GM23248 (cell line): ENCODE measurements around the gene ANXA6.

Experiments
- EZH2 ChIP-seq: fragments of 200-600 bp; sonication (generic); IDR thresholded peaks from 2 replicates; pipeline ENCODE4 v1.6.1; 2018; ENCODE audit warnings: antibody characterized with exemption, mild to moderate bottlenecking; ENCODE audit not compliant: insufficient read depth, poor library complexity, severe bottlenecking
- EZH2phosphoT487 ChIP-seq: fragments of 200-600 bp; sonication (generic); IDR thresholded peaks from 2 replicates; pipeline ENCODE4 v1.6.1; 2018; ENCODE audit warnings: antibody characterized with exemption, moderate library complexity, mild to moderate bottlenecking, low read depth; ENCODE audit not compliant: insufficient read depth

GRCh38 chr5:151139646-151140045 lies 17.9 kb downstream of the ANXA6 start:
- TF ChIP-seq EZH2 = no peak
- TF ChIP-seq EZH2phosphoT487 = no peak
